Measurements from ENCODE around the gene RASGRF2.
"Not testable (repeated sequence)": the region's sequence is repeated elsewhere in the genome, so short reads cannot be mapped to it uniquely, and the experiment has no call there.

RASGRF2 gene

GRCh38 chr5:80985600-80986228 lies 25.6 kb downstream of the RASGRF2 start:
- DNase-seq, result no peak

GRCh38 chr5:80986382-80986781 lies 26.2 kb downstream of the RASGRF2 start:
- no peak for DNase-seq

GRCh38 chr5:80987078-80987766 lies 27.1 kb downstream of the RASGRF2 start:
- no peak for DNase-seq

- no peak for DNase-seq
These were observed 28.3 kb downstream of the RASGRF2 start for GRCh38 chr5:80988419-80988935.

GRCh38 chr5:80989883-80990282 lies 29.7 kb downstream of the RASGRF2 start:
- no peak for DNase-seq

- no peak for DNase-seq
These were observed 30.4 kb downstream of the RASGRF2 start for GRCh38 chr5:80990527-80990926.

- DNase-seq, result no peak
These were observed 30.8 kb downstream of the RASGRF2 start for GRCh38 chr5:80990971-80991370.

GRCh38 chr5:80995908-80996307 lies 35.7 kb downstream of the RASGRF2 start:
- DNase-seq, result no peak

GRCh38 chr5:80998590-80998979 lies 38.4 kb downstream of the RASGRF2 start:
- DNase-seq, result no peak

- DNase-seq, result no peak
These were observed 43.7 kb downstream of the RASGRF2 start for GRCh38 chr5:81003811-81004386.

GRCh38 chr5:81005708-81006107 lies 45.5 kb downstream of the RASGRF2 start:
- DNase-seq, result no peak

- no peak for DNase-seq
These were observed 46.1 kb downstream of the RASGRF2 start for GRCh38 chr5:81006231-81006630.

- no peak for DNase-seq
These were observed 46.9 kb downstream of the RASGRF2 start for GRCh38 chr5:81006947-81007636.

- no peak for DNase-seq
These were observed 47.5 kb downstream of the RASGRF2 start for GRCh38 chr5:81007637-81008027.

GRCh38 chr5:81010336-81011169 lies 50.4 kb downstream of the RASGRF2 start:
- DNase-seq, result no peak

GRCh38 chr5:81014348-81014747 lies 54.2 kb downstream of the RASGRF2 start:
- DNase-seq, result no peak

GRCh38 chr5:81016116-81016515 lies 56.0 kb downstream of the RASGRF2 start:
- DNase-seq, result no peak

- no peak for DNase-seq
These were observed 57.2 kb downstream of the RASGRF2 start for GRCh38 chr5:81017320-81017719.

GRCh38 chr5:81018608-81019007 lies 58.4 kb downstream of the RASGRF2 start:
- not testable (repeated sequence) for DNase-seq

- DNase-seq, result no peak
These were observed 59.6 kb downstream of the RASGRF2 start for GRCh38 chr5:81019748-81020147.

- no peak for DNase-seq
These were observed 60.5 kb downstream of the RASGRF2 start for GRCh38 chr5:81020478-81021167.

- no peak for DNase-seq
These were observed 61.3 kb downstream of the RASGRF2 start for GRCh38 chr5:81021486-81021885.
